Left lung (tissue), 10 donors: ENCODE results near the gene USP2. TPM values are rescaled to one million over a fixed set of nuclear protein-coding genes. Genes with fewer than 3 reads are reported as not detected.

Experiments
- ATAC-seq: fragments of 200-7000 bp; cut with Tn5 transposase; one replicate; pipeline ENCODE4 v1.9.1; 2020; ENCODE audit warnings: moderate library complexity
- DNase-seq, 4 donors: peaks; one replicate each; pipeline ENCODE4 v3.0.0-alpha.2; 2013 to 2020
- H3K27ac ChIP-seq, 2 donors: fragments of 200-600 bp; sonication (generic) in 1 of 2; one replicate each; pipeline versions ENCODE4 v1.5.0 to v1.8.0; 2020 to 2021
- H3K27me3 ChIP-seq, 2 donors: fragments of 200-600 bp; sonication (generic) in 1 of 2; one replicate each; pipeline versions ENCODE4 v1.5.0 to v1.8.0; 2020 to 2021
- H3K36me3 ChIP-seq, 2 donors: fragments of 200-600 bp; sonication (generic) in 1 of 2; one replicate each; pipeline versions ENCODE4 v1.5.0 to v1.8.0; 2020 to 2021
- H3K4me1 ChIP-seq, 2 donors: fragments of 200-600 bp; one replicate each; pipeline ENCODE4 v1.8.0; 2021
- H3K4me3 ChIP-seq, 2 donors: fragments of 200-600 bp; sonication (generic) in 1 of 2; one replicate each; pipeline versions ENCODE4 v1.5.0 to v1.8.0; 2020 to 2021; ENCODE audit warnings: mild to moderate bottlenecking in 1 of 2
- H3K9me3 ChIP-seq, 2 donors: fragments of 200-600 bp; sonication (generic) in 1 of 2; one replicate each; pipeline versions ENCODE4 v1.5.0 to v1.8.0; 2020 to 2021
- intact Hi-C, 2 donors: fragments of 100-400 bp; cut with DNase I; formaldehyde crosslinking; loops; one replicate each; pipeline versions ENCODE4 v1.11.2 to v1.14.2; 2022
- polyA plus RNA-seq, 6 donors: library from polyadenylated mRNA; unstranded; fragments of 120-200 nt; gene quantifications; one replicate each; pipeline ENCODE4 v1.2.1, GENCODE V29; 2013; ENCODE audit not compliant: insufficient read length in 6 of 6
- total RNA-seq, 2 donors: library from RNA; stranded (reverse); fragmentation: NEBNext Ultra II Directional; extraction: Animal tissue kit (Norgen Biotek cat#: 25700); gene quantifications; one replicate each; pipeline ENCODE4 v1.2.1, GENCODE V29; 2021
- TF ChIP-seq, protein P1 (sequence below), 2 donors: fragments of 200-600 bp; sonication (generic) in 1 of 2; IDR thresholded peaks; one replicate each; pipeline versions ENCODE4 v1.5.0 to v1.8.0; 2021; ENCODE audit warnings: antibody characterized with exemption in 2 of 2
- donor health status: DM: no; HTN: yes; CAD: no.
- donor health status: DM: no; HTN: no; CAD: no.

USP2 gene
- total and polyA plus RNA-seq, 8 donors: 2.4 to 5.9 (median 3.4) TPM

DNA sequence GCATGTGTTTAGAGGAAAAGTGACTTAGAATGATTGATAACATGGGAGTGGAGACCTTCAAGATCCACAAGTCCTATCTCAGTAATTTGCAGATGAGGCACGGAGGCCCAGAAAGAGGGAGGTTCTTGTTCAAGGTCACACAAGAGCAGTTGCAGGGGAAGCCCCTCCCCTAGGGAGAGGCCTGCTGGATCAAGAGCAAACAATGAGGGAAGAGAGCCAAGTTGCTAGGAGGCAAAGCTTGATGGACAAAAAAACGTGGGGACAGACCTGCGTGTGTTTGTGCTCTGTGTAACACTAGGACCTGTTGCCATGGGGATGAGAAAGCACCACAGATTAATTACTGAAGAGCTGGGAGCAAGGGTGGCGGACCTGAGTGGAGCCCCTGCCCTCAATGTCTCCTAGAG, 28.6 kb downstream of the USP2 start:
- Histone ChIP-seq H3K36me3 (no peaks in the 10 kb centered on the region), H3K9me3 (no peaks in the 10 kb centered on the region), H3K27ac (peak overlapping the region in 1 of 2 donors; percentile 65), H3K4me1 (peaks cover 0 to 9% of the 10 kb centered on the region in 2 donors), H3K27me3 (peaks cover 0 to 27% of the 10 kb centered on the region in 2 donors), H3K4me3 (no peak overlapping the region)
- TF ChIP-seq, protein P1, sequence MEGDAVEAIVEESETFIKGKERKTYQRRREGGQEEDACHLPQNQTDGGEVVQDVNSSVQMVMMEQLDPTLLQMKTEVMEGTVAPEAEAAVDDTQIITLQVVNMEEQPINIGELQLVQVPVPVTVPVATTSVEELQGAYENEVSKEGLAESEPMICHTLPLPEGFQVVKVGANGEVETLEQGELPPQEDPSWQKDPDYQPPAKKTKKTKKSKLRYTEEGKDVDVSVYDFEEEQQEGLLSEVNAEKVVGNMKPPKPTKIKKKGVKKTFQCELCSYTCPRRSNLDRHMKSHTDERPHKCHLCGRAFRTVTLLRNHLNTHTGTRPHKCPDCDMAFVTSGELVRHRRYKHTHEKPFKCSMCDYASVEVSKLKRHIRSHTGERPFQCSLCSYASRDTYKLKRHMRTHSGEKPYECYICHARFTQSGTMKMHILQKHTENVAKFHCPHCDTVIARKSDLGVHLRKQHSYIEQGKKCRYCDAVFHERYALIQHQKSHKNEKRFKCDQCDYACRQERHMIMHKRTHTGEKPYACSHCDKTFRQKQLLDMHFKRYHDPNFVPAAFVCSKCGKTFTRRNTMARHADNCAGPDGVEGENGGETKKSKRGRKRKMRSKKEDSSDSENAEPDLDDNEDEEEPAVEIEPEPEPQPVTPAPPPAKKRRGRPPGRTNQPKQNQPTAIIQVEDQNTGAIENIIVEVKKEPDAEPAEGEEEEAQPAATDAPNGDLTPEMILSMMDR (IDR thresholded peaks at IDR 0.05): no peak
- intact Hi-C loops: no loop called here
- ATAC-seq (peak; percentile 6), DNase-seq (peak in 2 of 4 donors; percentile 30 to 79)

DNA sequence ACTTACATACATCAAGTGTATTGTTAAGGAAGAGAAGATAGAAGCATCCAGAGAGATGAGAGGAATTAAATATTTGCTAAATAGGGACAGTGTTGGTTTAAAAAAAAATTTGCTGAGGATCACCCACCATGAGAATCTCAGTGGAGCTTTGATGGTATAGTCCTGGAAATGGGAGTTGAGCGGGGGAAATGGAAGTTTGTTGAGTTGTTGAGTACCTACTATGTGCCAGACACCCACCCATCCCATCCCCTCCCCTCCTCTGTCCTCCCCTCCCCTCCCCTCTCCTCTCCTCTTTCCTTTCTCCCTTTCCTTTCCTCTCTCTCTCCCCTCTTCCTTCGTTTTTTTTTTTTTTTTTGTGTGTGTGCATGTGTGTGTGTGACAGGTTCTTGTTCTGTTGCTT, 30.3 kb downstream of the USP2 start:
- Histone ChIP-seq H3K9me3 (no peaks in the 10 kb centered on the region), H3K36me3 (no peaks in the 10 kb centered on the region), H3K27ac (no peak overlapping the region), H3K27me3 (peaks cover 0 to 21% of the 10 kb centered on the region in 2 donors), H3K4me1 (peaks cover 0 to 6% of the 10 kb centered on the region in 2 donors), H3K4me3 (no peak overlapping the region)
- ATAC-seq (no peak), DNase-seq (no peak)
- intact Hi-C loops: no loop called here
- TF ChIP-seq, protein P1 (IDR thresholded peaks at IDR 0.05): no peak

DNA sequence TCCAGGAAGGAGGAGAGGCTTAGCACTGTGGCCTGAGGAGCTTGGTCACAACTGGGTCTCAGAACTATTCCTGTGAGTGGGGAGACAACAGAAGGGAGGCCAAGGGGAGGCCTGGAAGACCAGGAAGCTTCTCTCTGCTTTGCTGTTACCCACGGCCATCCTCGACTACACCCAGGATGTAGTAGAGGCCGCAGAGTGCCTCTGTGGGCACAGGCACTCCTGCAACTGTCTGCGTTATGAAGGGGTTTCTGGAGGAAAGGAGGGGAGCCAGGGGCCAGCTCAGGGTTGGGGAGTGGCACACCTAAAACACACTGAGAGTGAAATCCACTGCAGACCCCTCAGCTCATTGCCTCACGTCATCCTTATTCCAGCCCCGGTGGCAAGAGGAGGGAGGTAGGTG, 31.2 kb downstream of the USP2 start:
- DNase-seq (no peak), ATAC-seq (no peak)
- TF ChIP-seq, protein P1 (IDR thresholded peaks at IDR 0.05): no peak
- H3K27me3 ChIP-seq: peaks cover 0 to 12% of the 10 kb centered on the region in 2 donors
- intact Hi-C loops: no loop called here
- H3K4me3 ChIP-seq: no peak overlapping the region
- no peaks in the 10 kb centered on the region for H3K36me3 ChIP-seq
- H3K4me1 ChIP-seq: no peaks in the 10 kb centered on the region
- no peak overlapping the region for H3K27ac ChIP-seq
- no peaks in the 10 kb centered on the region for H3K9me3 ChIP-seq

DNA sequence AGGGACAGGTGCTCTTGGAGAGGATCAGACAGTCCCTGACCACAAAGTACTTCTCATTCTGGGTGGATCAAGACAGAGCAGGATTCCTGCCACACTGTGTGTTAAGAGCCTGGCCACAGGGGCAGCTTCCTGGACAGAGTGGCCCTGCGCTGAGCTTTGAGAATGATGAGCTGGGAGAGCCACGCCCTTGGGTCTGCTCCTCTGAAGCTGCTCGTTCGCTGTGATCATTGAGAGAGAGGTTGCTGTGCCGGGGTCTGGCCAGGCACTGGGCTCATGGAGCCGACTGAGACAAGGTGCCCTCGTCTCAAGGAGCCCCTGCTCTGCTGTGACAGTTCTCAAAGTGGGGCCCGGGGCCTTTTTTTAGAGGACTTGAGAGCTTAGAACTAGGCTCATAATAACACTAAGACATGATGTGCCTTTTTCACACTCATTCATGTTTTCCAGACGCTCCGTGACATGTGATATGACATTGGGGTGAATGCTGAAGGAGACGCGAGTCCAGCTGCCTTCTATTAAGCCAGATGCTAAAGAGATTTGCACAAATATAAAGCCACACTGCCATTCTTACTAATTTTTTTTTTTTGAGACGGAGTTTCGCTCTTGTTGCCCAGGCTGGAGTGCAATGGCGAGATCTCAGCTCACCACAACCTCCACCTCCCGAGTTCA, 33.4 kb downstream of the USP2 start:
- Histone ChIP-seq H3K36me3 (no peaks in the 10 kb centered on the region), H3K4me1 (no peaks in the 10 kb centered on the region), H3K27ac (no peak overlapping the region), H3K4me3 (no peak overlapping the region), H3K9me3 (no peaks in the 10 kb centered on the region), H3K27me3 (peaks cover 0 to 16% of the 10 kb centered on the region in 2 donors)
- DNase-seq (no peak), ATAC-seq (no peak)
- TF ChIP-seq, protein P1 (IDR thresholded peaks at IDR 0.05): no peak
- intact Hi-C loops: no loop called here

DNA sequence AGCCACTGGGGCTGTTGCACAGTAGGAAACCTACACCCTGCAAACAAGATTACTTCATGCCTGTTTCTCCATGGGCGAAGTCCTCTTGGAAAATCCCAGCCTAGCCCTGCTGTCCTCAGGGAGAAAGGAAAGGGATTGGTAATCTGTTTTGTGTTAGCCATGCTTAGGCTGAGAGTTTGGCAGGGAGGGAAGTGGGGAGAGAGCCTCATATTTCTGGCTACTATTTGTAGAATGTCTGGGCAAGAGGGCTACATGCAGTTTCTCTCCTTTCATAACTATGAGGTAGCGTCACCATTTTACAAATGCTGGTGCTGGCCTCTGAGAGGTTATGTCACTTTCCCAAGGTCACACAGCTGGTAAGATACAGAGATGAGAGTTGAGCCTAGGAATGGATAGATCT, 34.2 kb downstream of the USP2 start:
- H3K27me3 ChIP-seq: peaks cover 0 to 25% of the 10 kb centered on the region in 2 donors
- no peak overlapping the region for H3K27ac ChIP-seq
- no peaks in the 10 kb centered on the region for H3K9me3 ChIP-seq
- ATAC-seq: no peak
- H3K36me3 ChIP-seq: no peaks in the 10 kb centered on the region
- no peak overlapping the region for H3K4me3 ChIP-seq
- TF ChIP-seq, protein P1 (IDR thresholded peaks at IDR 0.05): no peak
- no peak for DNase-seq
- no peaks in the 10 kb centered on the region for H3K4me1 ChIP-seq
- intact Hi-C loops: no loop called here
